ENCODE measurements around the gene SMIM35.

DNA sequence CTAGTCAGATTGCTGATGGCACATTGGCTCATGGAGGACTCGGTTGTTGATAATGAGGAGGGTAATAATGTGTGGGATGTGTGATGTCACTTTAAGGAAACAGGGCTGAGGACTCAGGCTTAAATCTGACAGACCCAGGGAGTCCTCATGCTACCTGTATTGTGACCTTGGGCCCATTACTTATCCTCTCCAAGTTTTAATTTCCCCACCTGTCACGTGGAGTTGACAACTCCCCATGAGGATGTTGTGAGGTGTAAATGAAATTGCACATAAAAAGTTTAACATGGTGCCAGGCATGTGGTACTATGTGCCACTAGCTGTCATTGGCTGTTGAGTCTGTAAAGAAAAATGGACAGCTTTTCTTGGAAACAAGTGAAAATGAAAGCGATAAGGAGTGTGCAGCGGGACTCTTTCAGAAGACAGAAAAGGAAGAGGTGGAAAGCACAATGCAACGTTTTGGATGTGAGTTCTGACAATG lies 85.2 kb downstream of the SMIM35 start:
- TF ChIP-seq GABPB1 (CRISPR knock-in tag; IDR thresholded peaks at IDR 0.05) (no peak), FOXJ3 (CRISPR knock-in tag; IDR thresholded peaks at IDR 0.05; ENCODE audit: borderline replicate concordance) (no peak), IRF2 (CRISPR knock-in tag; IDR thresholded peaks at IDR 0.05; ENCODE audit: borderline replicate concordance, low read depth) (no peak), AR (CRISPR knock-in tag; IDR thresholded peaks at IDR 0.05) (no peak), CREB1 (CRISPR knock-in tag; IDR thresholded peaks at IDR 0.05) (no peak), PREB (CRISPR knock-in tag; IDR thresholded peaks at IDR 0.05; ENCODE audit: borderline replicate concordance) (no peak), TCF7 (CRISPR knock-in tag; IDR thresholded peaks at IDR 0.05; ENCODE audit: low read depth) (no peak), SP1 (CRISPR knock-in tag; conservative IDR thresholded peaks at IDR 0.05) (no peak)
- TF ChIP-seq, protein P1, sequence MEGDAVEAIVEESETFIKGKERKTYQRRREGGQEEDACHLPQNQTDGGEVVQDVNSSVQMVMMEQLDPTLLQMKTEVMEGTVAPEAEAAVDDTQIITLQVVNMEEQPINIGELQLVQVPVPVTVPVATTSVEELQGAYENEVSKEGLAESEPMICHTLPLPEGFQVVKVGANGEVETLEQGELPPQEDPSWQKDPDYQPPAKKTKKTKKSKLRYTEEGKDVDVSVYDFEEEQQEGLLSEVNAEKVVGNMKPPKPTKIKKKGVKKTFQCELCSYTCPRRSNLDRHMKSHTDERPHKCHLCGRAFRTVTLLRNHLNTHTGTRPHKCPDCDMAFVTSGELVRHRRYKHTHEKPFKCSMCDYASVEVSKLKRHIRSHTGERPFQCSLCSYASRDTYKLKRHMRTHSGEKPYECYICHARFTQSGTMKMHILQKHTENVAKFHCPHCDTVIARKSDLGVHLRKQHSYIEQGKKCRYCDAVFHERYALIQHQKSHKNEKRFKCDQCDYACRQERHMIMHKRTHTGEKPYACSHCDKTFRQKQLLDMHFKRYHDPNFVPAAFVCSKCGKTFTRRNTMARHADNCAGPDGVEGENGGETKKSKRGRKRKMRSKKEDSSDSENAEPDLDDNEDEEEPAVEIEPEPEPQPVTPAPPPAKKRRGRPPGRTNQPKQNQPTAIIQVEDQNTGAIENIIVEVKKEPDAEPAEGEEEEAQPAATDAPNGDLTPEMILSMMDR (IDR thresholded peaks at IDR 0.05) = no peak
- TF ChIP-seq, protein P2, sequence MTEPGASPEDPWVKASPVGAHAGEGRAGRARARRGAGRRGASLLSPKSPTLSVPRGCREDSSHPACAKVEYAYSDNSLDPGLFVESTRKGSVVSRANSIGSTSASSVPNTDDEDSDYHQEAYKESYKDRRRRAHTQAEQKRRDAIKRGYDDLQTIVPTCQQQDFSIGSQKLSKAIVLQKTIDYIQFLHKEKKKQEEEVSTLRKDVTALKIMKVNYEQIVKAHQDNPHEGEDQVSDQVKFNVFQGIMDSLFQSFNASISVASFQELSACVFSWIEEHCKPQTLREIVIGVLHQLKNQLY (CRISPR knock-in tag; IDR thresholded peaks at IDR 0.05) = no peak
- TF ChIP-seq, protein P3, sequence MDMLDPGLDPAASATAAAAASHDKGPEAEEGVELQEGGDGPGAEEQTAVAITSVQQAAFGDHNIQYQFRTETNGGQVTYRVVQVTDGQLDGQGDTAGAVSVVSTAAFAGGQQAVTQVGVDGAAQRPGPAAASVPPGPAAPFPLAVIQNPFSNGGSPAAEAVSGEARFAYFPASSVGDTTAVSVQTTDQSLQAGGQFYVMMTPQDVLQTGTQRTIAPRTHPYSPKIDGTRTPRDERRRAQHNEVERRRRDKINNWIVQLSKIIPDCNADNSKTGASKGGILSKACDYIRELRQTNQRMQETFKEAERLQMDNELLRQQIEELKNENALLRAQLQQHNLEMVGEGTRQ (CRISPR knock-in tag; IDR thresholded peaks at IDR 0.05) = no peak
